CD1c-positive myeloid dendritic cell (primary cell): Measurements from ENCODE around the gene SLC66A3.

Experiments used
- DNase-seq: peaks from one replicate; pipeline ENCODE4 v3.0.0-alpha.2; 2016; ENCODE audit errors: extremely low spot score

Gene SLC66A3

GRCh38 chr2:11155381-11156035, at the start of gene SLC66A3:
SLC66A3 (plus strand) TSS chr2:11155467; CDS start chr2:11155547, 80 bp downstream.
- no peak for DNase-seq

GRCh38 chr2:11109002-11109401, 46.3 kb upstream of the SLC66A3 start:
- DNase-seq, result no peak

- DNase-seq, result no peak
Measured at GRCh38 chr2:11112870-11113428, 42.3 kb upstream of the SLC66A3 start.

- no peak for DNase-seq
Measured at GRCh38 chr2:11117776-11118175, 37.5 kb upstream of the SLC66A3 start.

GRCh38 chr2:11118761-11119160, 36.5 kb upstream of the SLC66A3 start:
- no peak for DNase-seq

GRCh38 chr2:11121099-11121822, 34.0 kb upstream of the SLC66A3 start:
- DNase-seq, result no peak

GRCh38 chr2:11121823-11122155, 33.5 kb upstream of the SLC66A3 start:
- no peak for DNase-seq

GRCh38 chr2:11122380-11122779, 32.9 kb upstream of the SLC66A3 start:
- no peak for DNase-seq

GRCh38 chr2:11123001-11123809, 32.1 kb upstream of the SLC66A3 start:
- no peak for DNase-seq

GRCh38 chr2:11123856-11124759, 31.2 kb upstream of the SLC66A3 start:
- peak; percentile 61 for DNase-seq

GRCh38 chr2:11124760-11125068, 30.6 kb upstream of the SLC66A3 start:
- no peak for DNase-seq

- DNase-seq, result no peak
Measured at GRCh38 chr2:11127761-11128160, 27.5 kb upstream of the SLC66A3 start.

- no peak for DNase-seq
Measured at GRCh38 chr2:11128243-11128951, 26.9 kb upstream of the SLC66A3 start.

GRCh38 chr2:11129598-11130449, 25.4 kb upstream of the SLC66A3 start:
- peak; percentile 56 for DNase-seq

- DNase-seq, result no peak
Measured at GRCh38 chr2:11131166-11131920, 23.9 kb upstream of the SLC66A3 start.

GRCh38 chr2:11132036-11132671, 23.1 kb upstream of the SLC66A3 start:
- no peak for DNase-seq

GRCh38 chr2:11133238-11133935, 21.9 kb upstream of the SLC66A3 start:
- no peak for DNase-seq

- no peak for DNase-seq
Measured at GRCh38 chr2:11133936-11134320, 21.3 kb upstream of the SLC66A3 start.
